Heart right ventricle (tissue), 16 donors: Measurements from ENCODE around the gene LENG8. TPM values are rescaled to one million over a fixed set of nuclear protein-coding genes. Genes with fewer than 3 reads are reported as not detected.
A peak's percentile ranks its signal among the peaks of the same experiment; 100 is the strongest.

Source experiments
- ATAC-seq, 8 donors: fragments of 200-7000 bp; cut with Tn5 transposase; one replicate each; pipeline ENCODE4 v1.9.1; 2020; ENCODE audit warnings: mild to moderate bottlenecking in 8 of 8, moderate library complexity in 8 of 8, moderate number of reproducible peaks in 1 of 8
- DNase-seq, 2 donors: peaks; one replicate each; pipeline ENCODE4 v3.0.0-alpha.2; 2020
- H3K27ac ChIP-seq, 10 donors: fragments of 200-600 bp; sonication (generic) in 2 of 10; one replicate each; pipeline versions ENCODE4 v1.5.0 to v1.8.0; 2020 to 2022; ENCODE audit warnings: mild to moderate bottlenecking in 3 of 10
- H3K27me3 ChIP-seq, 7 donors: fragments of 200-600 bp; one replicate each; pipeline ENCODE4 v1.8.0; 2021 to 2022; ENCODE audit warnings: mild to moderate bottlenecking in 2 of 7
- H3K36me3 ChIP-seq, 9 donors: fragments of 200-600 bp; sonication (generic) in 1 of 9; one replicate each; pipeline versions ENCODE4 v1.5.0 to v1.8.0; 2020 to 2022; ENCODE audit warnings: mild to moderate bottlenecking in 2 of 9
- H3K4me1 ChIP-seq, 9 donors: fragments of 200-600 bp; sonication (generic) in 1 of 9; one replicate each; pipeline versions ENCODE4 v1.5.0 to v1.8.0; 2020 to 2022; ENCODE audit warnings: mild to moderate bottlenecking in 4 of 9
- H3K4me3 ChIP-seq, 10 donors: fragments of 200-600 bp; sonication (generic) in 2 of 10; one replicate each; pipeline versions ENCODE4 v1.5.0 to v1.8.0; 2020 to 2022; ENCODE audit warnings: mild to moderate bottlenecking in 7 of 10, moderate library complexity in 2 of 10
- H3K9me3 ChIP-seq, 11 donors: fragments of 200-600 bp in 10 of 11; sonication (generic) in 2 of 11; one replicate each; pipeline versions ENCODE4 v1.5.0 to v1.8.0; 2013 to 2022; ENCODE audit warnings: mild to moderate bottlenecking in 2 of 11, control low read depth in 1 of 11, moderate library complexity in 1 of 11
- CTCF ChIP-seq, 9 donors: fragments of 200-600 bp; sonication (generic) in 2 of 9; IDR thresholded peaks; one replicate each; pipeline versions ENCODE4 v1.5.0 to v1.8.0; 2021 to 2022; ENCODE audit warnings: antibody characterized with exemption in 9 of 9, mild to moderate bottlenecking in 5 of 9, moderate library complexity in 1 of 9
- WGBS, 2 donors: extraction: QIAGEN DNeasy Blood & Tissue Kit; methylation state at CpG; one replicate each; pipeline ENCODE4 v1.1.7; 2013; ENCODE audit warnings: inconsistent platforms in 1 of 2; 5-methylcytosine and 5-hydroxymethylcytosine counted together
- intact Hi-C, 10 donors: fragments of 100-400 bp; cut with DNase I; formaldehyde crosslinking; loops; one replicate each; pipeline versions ENCODE4 v1.11.1 to v1.14.2; 2022
- polyA plus RNA-seq, 2 donors: library from polyadenylated mRNA; stranded (reverse); fragments of 200-250 nt; gene quantifications; one replicate each; pipeline ENCODE4 v1.2.3, GENCODE V29; 2013
- total RNA-seq, 10 donors: library from RNA; stranded (reverse); fragmentation: NEBNext Ultra II Directional in 3 of 10; extraction: Animal tissue kit (Norgen Biotek cat#: 25700) in 3 of 10; gene quantifications; one replicate each; pipeline versions ENCODE4 v1.2.1 to v1.2.4, GENCODE V29; 2021 to 2023
- donor health status: Arrhythmogenic right ventricular cardiomyopathy.
- donor health status: ischemic (EF 13 %, LVEDD 7.1; RV severe dilation, severe dysfunction).
- donor health status: healthy with polysubstance abuse.
- donor health status: DM: no; HTN: yes; CAD: no.
- donor health status: DM: no; HTN: no; CAD: no.
- donor health status: ischemic (EF 25% LVEDD 6.9; RV normal size, moderate dysfunction).
- donor health status: ischemic (EF 25% LVEDD 5.7; RV mildly dilated, moderate dysfunction).
- donor health status: healthy.
- donor health status: DM: yes; HTN: yes; CAD: no.
- donor health status: Ischemic cardiomyopathy.
- donor health status: ischemic (EF 35%, LVEDD 5.7; RV mildly dilated, moderate dysfunction).
- donor health status: nonischemic (EF 11% LVEDD 7.7; RV severe dilation, severe dysfunction).
- donor health status: DM: yes; HTN: yes; CAD: no.
- donor health status: PGD.
- donor health status: ischemic (EF 29% LVEDD 5.4; RV normal size, mild dysfunction).
- donor health status: nonischemic (EF 23%, LVEDD 6.1; RV moderate dilation, normal function).

LENG8 gene
- total and polyA plus RNA-seq, 12 donors = 34.3 to 194 (median 56.8) TPM

GRCh38 chr19:54414156-54414555 lies 34.8 kb upstream of the LENG8 start:
- no peak overlapping the region for H3K4me3 ChIP-seq
- H3K27me3 ChIP-seq = peaks cover 16 to 76% (median 59%) of the 10 kb centered on the region in 7 donors
- intact Hi-C loops = no loop called here
- WGBS, 2 donors = 92% methylated on average over 4 of the region's 4 CpGs
- H3K4me1 ChIP-seq = peaks cover 0 to 26% (median 11%) of the 10 kb centered on the region in 9 donors
- H3K27ac ChIP-seq = no peak overlapping the region
- no peaks in the 10 kb centered on the region for H3K9me3 ChIP-seq
- ATAC-seq = no peak
- H3K36me3 ChIP-seq = no peaks in the 10 kb centered on the region
- no peak for TF ChIP-seq CTCF (IDR thresholded peaks at IDR 0.05)
- DNase-seq = no peak

- 3 to 4% methylated on average over 48 to 66 of the region's 68 CpGs for WGBS, 2 donors
- Histone ChIP-seq H3K27me3 (peaks cover 22 to 81% (median 70%) of the 10 kb centered on the region in 7 donors), H3K36me3 (no peaks in the 10 kb centered on the region), H3K27ac (peak within 1 kb of the TSS in 4 of 10 donors; percentile 22 to 63 (median 31)), H3K4me3 (peak within 1 kb of the TSS; percentile 8 to 44 (median 24)), H3K9me3 (no peaks in the 10 kb centered on the region), H3K4me1 (peaks cover under 1 to 33% (median 13%) of the 10 kb centered on the region in 9 donors)
- intact Hi-C loops = no loop called here
- ATAC-seq = no peak
- peak in 6 of 9 donors; percentile 15 to 55 (median 45) for TF ChIP-seq CTCF (IDR thresholded peaks at IDR 0.05)
- no peak for DNase-seq
Measured at GRCh38 chr19:54415208-54415900, 33.6 kb upstream of the LENG8 start, which contains the start of gene TTYH1. TTYH1 (plus strand) TSS chr19:54415464; CDS start chr19:54415553, 89 bp downstream.

- ATAC-seq (no peak), DNase-seq (no peak)
- Histone ChIP-seq H3K36me3 (no peaks in the 10 kb centered on the region), H3K9me3 (no peaks in the 10 kb centered on the region), H3K27ac (peak overlapping the region in 3 of 10 donors; percentile 22 to 63 (median 35)), H3K4me3 (peak overlapping the region; percentile 8 to 44 (median 24)), H3K4me1 (peaks cover 4 to 40% (median 17%) of the 10 kb centered on the region in 9 donors), H3K27me3 (peaks cover 22 to 84% (median 76%) of the 10 kb centered on the region in 7 donors)
- 3 to 4% methylated on average over 25 to 28 of the region's 28 CpGs for WGBS, 2 donors
- no peak for TF ChIP-seq CTCF (IDR thresholded peaks at IDR 0.05)
- intact Hi-C loops = no loop called here
Measured at GRCh38 chr19:54415901-54416673, 32.9 kb upstream of the LENG8 start.

- TF ChIP-seq CTCF (IDR thresholded peaks at IDR 0.05) = no peak
- peaks cover 4 to 46% (median 17%) of the 10 kb centered on the region in 9 donors for H3K4me1 ChIP-seq
- DNase-seq (no peak), ATAC-seq (no peak)
- H3K4me3 ChIP-seq = peak overlapping the region in 4 of 10 donors; percentile 0 to 43 (median 18)
- peak overlapping the region in 1 of 10 donors; percentile 63 for H3K27ac ChIP-seq
- H3K27me3 ChIP-seq = peaks cover 22 to 88% (median 81%) of the 10 kb centered on the region in 7 donors
- intact Hi-C loops = no loop called here
- no peaks in the 10 kb centered on the region for H3K9me3 ChIP-seq
- WGBS, 2 donors = 30 to 37% methylated on average over 42 to 44 of the region's 44 CpGs
- H3K36me3 ChIP-seq = no peaks in the 10 kb centered on the region
Measured at GRCh38 chr19:54416695-54417491, 32.1 kb upstream of the LENG8 start.
